ENCODE data around the gene TNFAIP8.

Gene TNFAIP8

DNA sequence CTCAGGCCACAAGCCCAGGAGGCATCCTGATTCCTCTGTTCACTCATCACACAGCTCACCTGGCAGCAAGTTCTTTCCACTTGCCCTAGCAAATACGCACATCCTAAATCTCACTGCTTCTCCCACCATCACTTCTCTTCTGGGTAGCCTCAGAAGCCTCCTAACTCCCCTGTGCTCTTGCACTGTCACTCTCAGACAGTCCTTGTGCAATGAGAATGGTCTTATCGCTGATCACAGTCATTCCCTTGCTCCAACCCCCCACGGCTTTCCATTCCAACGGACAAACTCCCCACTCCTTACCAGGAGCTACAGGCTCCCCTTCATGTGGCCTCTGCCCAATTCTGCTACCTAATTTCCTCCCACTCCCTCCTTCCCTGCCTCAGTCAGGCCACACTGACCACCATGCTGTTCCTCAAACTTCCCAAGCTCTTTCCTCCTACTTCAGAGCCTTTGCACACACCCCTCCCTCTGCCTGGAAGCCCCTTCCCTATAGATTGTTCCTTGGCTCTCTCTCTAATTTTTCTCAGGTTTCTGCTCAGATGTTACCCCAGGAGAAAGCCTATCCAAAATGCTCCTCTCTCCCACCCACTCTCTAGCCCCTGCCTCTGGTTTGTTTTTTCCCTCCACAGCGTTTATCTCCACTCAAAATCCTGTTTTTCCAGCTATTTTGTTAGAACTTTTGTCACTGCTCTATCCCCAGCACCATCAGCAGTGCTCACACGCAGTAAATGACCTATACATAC, 34.1 kb upstream of the TNFAIP8 start:
- DNase-seq (ENCODE audit: insufficient read length, low spot score) (no peak), FAIRE-seq (no peak)
- TF ChIP-seq, protein P1, sequence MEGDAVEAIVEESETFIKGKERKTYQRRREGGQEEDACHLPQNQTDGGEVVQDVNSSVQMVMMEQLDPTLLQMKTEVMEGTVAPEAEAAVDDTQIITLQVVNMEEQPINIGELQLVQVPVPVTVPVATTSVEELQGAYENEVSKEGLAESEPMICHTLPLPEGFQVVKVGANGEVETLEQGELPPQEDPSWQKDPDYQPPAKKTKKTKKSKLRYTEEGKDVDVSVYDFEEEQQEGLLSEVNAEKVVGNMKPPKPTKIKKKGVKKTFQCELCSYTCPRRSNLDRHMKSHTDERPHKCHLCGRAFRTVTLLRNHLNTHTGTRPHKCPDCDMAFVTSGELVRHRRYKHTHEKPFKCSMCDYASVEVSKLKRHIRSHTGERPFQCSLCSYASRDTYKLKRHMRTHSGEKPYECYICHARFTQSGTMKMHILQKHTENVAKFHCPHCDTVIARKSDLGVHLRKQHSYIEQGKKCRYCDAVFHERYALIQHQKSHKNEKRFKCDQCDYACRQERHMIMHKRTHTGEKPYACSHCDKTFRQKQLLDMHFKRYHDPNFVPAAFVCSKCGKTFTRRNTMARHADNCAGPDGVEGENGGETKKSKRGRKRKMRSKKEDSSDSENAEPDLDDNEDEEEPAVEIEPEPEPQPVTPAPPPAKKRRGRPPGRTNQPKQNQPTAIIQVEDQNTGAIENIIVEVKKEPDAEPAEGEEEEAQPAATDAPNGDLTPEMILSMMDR (IDR thresholded peaks at IDR 0.05; ENCODE audit: insufficient read depth, missing control alignments), result no peak

DNA sequence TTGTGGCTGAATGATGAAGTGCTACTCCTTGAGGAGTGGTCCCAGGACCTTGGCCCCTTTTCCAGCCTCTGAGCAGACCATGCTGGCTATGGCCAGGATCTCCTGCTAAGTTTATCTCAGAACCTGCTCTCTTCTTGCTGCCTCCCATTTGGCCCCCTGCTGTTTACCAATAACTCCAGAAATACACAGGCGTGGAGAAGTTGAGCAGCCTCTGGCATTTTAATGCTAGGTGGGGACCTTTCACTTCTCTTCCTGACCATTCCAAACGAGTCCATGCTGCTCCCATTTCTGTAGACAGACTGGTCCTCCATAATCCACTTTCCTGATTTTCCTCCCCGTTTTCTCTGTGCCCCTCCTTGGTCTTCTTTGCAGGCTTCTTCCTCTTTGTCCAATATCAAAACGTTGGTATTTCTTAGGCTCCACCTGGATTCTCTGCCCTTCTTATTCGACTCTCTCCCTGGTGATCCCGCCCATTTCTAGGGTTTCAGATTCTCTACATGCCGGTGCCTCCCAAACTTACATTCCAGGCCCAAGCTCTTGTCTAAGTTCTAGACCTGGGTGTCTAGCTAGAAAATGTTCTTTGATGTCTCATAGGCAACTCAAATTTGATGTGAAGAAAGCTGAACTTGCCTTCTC, 33.4 kb upstream of the TNFAIP8 start:
- DNase-seq (ENCODE audit: insufficient read length, low spot score) (no peak), FAIRE-seq (no peak)
- TF ChIP-seq, protein P1 (IDR thresholded peaks at IDR 0.05; ENCODE audit: insufficient read depth, missing control alignments), result no peak

DNA sequence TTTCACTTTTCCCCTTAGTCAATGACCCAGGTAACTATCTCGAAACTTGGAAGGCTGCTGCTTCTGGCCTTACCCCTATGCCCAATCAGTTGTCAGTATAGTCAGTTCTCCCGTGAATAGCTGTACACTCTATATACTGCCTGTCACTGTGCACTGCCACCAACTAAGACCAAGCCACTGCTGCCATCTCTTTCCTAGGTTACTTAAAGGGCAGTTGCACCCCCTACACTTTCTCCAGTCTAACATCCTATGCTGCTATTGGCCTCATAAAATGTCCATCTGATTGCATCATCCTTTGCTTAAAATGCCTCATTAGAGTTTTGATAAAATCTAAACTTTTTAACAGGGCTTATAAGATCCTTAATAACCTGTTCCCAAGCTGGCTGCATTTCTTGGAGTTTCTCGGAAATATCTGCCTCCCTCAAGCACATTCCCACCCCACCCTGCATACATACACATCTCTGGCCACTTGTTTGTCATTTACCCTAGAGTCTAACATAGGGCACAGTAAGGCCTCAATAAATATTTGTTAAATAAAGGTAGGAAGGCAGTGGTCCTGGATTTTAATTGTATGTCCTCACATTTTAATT, 32.8 kb upstream of the TNFAIP8 start:
- no peak for FAIRE-seq
- TF ChIP-seq, protein P1 (IDR thresholded peaks at IDR 0.05; ENCODE audit: insufficient read depth, missing control alignments), result no peak
- DNase-seq (ENCODE audit: insufficient read length, low spot score), result no peak

DNA sequence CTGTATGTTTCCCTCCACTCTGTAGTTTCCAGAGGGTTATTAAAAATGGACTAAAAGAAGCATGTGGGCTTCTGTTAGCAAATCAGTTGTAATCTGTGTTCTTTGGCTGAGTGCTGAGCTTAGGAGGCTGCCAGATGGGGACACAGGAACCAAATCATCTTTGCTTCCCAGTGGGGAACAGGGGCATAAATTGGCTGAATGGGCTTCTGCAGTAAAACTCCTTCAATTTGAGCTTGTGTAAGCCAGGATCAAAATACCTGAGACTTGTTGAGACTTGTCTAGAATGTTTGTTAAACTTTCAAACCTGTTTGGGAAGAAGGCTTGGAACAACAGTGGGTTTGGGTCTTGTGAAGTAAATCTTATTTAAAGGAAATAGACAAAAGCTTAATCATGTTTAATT, 32.2 kb upstream of the TNFAIP8 start:
- peak; percentile 16 for FAIRE-seq
- TF ChIP-seq, protein P1 (IDR thresholded peaks at IDR 0.05; ENCODE audit: insufficient read depth, missing control alignments), result no peak

DNA sequence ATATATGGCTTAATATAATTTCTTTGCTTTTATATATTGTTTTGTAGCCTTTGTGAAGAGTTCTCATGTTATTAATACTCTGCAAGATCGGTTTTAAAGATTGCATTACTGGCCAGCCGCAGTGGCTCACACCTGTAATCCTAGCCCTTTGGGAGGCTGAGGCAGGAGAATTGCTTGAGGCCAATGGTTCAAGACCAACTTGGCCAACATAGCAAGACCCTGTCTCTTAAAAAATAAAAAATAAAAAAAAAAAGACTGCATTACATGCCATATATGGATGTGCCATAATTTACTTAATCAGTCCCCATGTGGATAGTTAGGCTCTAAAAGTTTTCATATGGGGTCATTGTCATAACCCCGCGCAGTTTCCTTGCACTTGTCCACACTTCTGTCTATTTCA, 31.0 kb upstream of the TNFAIP8 start:
- FAIRE-seq (no peak), DNase-seq (ENCODE audit: insufficient read length, low spot score) (no peak)
- TF ChIP-seq, protein P1 (IDR thresholded peaks at IDR 0.05; ENCODE audit: insufficient read depth, missing control alignments), result no peak

More for the DNA sequence above, 32.2 kb upstream of the TNFAIP8 start:
- DNase-seq (ENCODE audit: insufficient read length, low spot score), result peak; percentile 55

DNA sequence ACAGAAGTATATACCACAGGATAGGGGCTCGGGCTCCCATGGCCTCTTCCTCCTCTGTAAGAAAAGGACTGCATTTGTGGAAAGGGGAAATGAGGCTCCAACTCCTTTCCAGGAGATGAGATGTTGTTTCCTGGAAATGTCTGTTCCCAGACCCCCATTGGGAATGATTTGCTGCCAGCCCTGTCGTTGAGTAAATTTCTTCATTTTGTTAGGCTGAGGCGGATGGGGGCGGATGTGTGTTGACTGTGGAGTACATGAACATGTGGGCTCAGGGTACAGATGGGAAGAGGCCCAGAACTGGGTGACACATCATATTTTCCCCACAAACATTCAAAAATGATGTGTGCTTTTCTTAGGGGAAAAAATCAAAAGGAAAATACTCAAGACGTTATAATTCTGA, 28.8 kb upstream of the TNFAIP8 start:
- no peak for DNase-seq (ENCODE audit: insufficient read length, low spot score)
- TF ChIP-seq, protein P1 (IDR thresholded peaks at IDR 0.05; ENCODE audit: insufficient read depth, missing control alignments), result no peak
- no peak for FAIRE-seq
